Activated CD4-positive, alpha-beta T cell treated with anti-CD3 and anti-CD28 coated beads for 4 hours (primary cell): ENCODE results near the gene IFNGR1.
"Not testable (repeated sequence)": the region's sequence is repeated elsewhere in the genome, so short reads cannot be mapped to it uniquely, and the experiment has no call there.

Experiments
- DNase-seq, 2 donors: peaks; one replicate each; pipeline ENCODE4 v3.0.0-alpha.2; 2020

Gene IFNGR1

GRCh38 chr6:137218917-137219663, at the start of gene IFNGR1:
Gene IFNGR1 (minus strand): TSS chr6:137219385. CDS start chr6:137219327, 58 bp downstream.
- peak; percentile 96 to 97 for DNase-seq

- DNase-seq, result no peak
Measured at GRCh38 chr6:137268911-137269310, 49.7 kb upstream of the IFNGR1 start.

DNA sequence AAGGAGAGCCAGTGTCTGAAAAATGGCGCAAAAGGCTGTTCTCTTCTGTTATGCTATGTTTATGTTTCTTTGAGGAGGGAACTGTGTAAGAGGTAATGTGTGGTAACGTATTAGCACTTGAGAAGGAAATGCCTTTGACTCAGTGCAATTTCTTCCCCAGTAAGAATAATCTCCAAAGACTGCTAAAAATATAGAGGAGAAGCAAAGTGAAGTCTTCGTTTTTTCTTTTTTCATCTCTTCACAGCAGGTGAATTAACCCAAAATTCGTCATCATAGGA, 47.1 kb upstream of the IFNGR1 start:
- no peak for DNase-seq

DNA sequence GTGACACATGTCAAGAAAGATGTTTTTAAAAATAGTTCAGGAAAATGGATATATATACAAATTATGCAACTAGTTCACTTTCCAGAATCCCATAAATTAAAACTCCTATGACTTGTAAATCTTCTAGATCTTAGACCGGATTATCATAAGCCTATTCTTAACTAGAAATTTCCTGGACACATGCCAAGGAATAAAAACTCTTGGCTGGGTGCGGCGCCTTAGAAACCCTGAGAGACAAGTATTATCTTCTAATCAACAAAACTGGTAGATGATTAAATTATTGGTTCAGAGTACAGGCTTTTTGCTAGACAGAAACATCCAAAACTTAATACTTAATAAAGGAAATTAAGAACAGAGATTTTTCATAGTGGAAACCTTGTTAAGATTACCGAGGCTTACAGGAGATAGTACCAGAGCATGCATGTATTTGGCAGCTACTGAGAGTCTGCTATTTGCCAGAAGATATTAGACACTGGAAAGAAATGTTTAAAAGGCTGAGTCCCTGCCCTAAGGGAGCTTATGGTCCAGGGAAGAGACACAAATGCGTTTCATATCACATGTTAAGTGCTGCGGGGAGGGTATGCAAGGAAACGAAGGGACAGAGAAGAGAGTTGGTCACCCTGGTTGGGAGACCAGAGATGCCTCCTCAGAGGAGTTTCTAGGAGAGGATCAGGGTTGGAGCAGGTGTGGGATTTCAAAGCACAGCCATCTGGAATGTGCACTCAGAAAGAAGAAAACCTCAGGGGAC, 46.5 kb upstream of the IFNGR1 start:
- no peak for DNase-seq

GRCh38 chr6:137264311-137265075, 45.3 kb upstream of the IFNGR1 start:
- no peak for DNase-seq

DNA sequence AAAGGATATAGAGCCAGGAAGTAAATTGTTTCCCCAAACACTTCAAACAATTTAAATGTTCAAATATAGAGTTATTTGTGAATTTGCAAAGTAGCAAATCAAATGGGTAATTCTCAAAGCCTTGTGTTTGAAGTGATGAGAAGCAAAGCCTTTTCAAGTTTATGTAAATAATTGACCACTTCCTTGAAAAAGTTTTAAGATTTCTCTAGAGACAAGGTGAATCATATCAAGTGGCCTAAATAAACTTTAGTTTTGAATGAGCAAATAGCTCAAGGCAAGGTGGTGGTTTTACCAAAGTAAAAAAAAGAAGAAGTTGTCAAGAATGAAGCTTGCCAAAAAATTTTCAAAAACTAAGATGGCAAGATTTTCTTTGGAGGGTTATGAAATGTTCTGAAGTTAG, 42.6 kb upstream of the IFNGR1 start:
- DNase-seq, result no peak

DNA sequence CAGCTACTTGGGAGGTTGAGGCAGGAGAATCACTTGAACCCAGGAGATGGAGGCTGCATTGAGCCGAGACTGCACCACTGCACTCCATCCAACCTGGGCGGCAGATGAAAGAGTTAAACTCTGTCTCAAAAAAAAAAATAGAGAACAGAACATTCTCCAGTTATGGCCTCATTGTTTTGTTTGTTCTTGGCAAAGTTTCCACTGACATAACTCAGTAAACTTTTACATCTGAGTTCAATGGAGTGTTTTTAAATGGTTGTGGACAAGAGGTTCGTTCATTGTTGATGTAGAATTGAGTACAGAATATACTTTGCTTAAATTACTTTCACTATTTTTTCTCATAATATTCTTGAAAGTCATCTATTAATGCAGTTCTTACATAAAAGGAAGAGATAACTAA, 42.2 kb upstream of the IFNGR1 start:
- no peak for DNase-seq

GRCh38 chr6:137260217-137260616, 41.0 kb upstream of the IFNGR1 start:
- DNase-seq, result no peak

GRCh38 chr6:137259349-137259748, 40.2 kb upstream of the IFNGR1 start:
- no peak for DNase-seq

- no peak for DNase-seq
Measured at GRCh38 chr6:137258170-137258569, 39.0 kb upstream of the IFNGR1 start.

- DNase-seq, result no peak
Measured at GRCh38 chr6:137256350-137257103, 37.3 kb upstream of the IFNGR1 start.

GRCh38 chr6:137254966-137255365, 35.8 kb upstream of the IFNGR1 start:
- DNase-seq, result no peak

DNA sequence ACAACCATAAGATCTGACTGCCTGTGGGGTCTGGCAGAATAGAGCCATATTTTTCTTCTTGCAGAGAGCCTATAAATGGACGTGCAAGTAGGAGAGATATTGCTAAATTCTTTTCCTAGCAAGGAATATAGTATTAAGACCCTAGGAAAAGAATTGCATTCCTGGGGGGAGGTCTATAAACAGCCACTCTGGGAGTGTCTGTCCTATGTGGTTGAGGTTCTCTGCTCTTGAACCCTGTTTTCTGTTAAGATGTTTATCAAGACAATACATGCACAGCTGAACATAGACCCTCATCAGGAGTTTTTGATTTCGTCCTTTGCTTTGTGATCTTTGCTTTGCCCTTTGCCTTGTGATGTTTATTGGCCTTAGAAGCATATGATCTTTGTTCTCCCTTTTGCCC, 35.2 kb upstream of the IFNGR1 start:
- not testable (repeated sequence) for DNase-seq

DNA sequence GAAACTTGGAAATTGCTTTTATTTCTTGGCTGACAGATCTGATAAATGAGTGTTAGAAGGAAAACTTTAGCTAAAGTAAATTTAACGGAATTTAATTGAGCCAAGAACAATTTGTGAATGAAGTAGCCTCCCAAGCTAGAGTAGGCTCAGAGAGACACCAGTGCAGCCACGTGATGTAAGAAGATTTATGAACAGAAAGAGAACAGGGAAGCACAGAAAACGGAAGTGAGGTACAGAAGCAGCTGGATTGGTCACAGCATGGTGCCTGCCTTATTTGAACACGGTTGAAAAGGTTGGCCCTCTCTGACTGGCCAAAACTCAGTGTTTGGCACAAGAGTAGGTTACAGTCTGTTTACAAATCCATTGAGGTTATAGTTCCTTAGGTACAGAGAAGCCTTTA, 29.5 kb upstream of the IFNGR1 start:
- DNase-seq, result no peak

DNA sequence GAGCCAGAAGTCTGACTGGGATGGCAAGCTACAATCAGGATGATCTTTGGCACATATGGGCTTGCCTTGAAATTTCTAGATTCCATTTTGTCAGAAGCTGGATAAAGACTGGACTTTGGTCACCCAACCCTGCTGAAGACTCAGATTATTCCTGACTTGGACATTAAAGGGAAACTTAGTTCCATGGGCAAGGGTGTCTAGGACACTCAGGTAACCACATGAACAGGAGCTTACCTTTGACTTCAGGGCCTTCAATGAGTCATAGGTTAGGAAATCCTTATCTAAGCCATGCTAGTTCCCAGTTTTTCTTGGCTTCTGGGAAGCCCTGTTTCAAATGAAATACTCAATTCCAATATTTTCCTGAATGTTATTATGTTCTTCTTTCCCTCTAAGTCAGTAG, 28.5 kb upstream of the IFNGR1 start:
- no peak for DNase-seq

GRCh38 chr6:137246791-137247202, 27.6 kb upstream of the IFNGR1 start:
- DNase-seq, result no peak

DNA sequence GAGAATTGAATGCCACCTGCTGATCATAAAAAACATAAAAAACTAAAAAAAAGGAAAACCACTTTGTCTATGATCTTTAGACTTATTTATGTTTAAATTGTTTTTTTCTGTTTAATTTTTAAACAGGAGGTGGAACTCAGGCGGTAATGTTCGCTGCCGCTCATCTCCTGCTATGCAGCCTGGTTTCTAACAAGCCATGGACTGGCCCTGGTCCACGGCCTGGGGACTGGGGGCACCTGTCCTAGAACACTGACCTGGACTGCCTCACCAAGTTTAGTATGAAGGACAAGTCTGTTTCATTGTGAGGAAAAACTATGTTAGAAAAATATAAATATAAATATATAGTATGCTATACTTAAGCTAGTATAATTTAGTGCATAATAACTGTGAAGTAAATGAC, 27.0 kb upstream of the IFNGR1 start:
- DNase-seq, result no peak

- DNase-seq, result no peak
Measured at GRCh38 chr6:137241481-137242038, 22.4 kb upstream of the IFNGR1 start.

- DNase-seq, result no peak
Measured at GRCh38 chr6:137240168-137240567, 21.0 kb upstream of the IFNGR1 start.

GRCh38 chr6:137237413-137238170, 18.4 kb upstream of the IFNGR1 start:
- DNase-seq, result no peak

DNA sequence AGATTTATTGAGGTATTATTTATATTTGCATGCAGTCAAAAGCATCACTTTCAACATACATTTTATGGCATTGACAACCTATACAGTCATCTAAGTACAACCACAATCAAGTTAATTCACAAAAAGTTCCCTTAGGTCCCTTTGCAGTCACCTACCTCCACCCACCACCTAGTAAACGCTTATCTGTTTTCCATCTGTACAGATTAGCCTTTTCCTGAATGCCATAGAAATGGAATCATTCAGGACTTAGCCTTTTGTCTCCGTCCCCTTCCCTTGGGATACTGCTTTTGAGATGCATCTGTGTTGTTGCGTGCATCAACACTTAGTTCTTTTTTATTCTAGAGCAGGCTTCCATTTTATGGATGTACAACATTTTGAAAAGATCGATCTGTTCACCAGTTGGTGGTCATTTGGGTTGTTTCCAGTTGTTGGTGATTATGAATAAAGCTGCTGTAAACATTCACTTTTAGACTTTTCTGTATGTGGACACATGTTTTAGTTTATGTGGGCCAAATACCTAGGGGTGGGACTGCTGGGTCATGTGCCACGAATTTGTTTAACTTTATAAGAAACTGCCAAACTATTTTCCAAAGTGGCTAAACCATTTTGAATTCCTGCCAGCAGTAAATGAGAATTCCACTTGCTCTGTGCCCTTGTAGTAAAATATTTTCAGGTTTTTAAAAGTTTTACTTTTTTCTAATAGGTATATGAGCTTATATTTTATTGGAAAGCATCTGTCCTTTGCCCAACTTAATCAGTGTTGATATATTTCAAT, 17.6 kb upstream of the IFNGR1 start:
- DNase-seq, result no peak
